RWPE1 (cell line): ENCODE measurements around the gene CLSTN2.

Experiments
- CTCF ChIA-PET: fragments of 350-600 bp; sonication (Branson Sonifier 250); formaldehyde crosslinking; extraction: SDS; loops from one replicate; lab custom pipeline; 2021; lab: Yijun Ruan, JAX
- POLR2A ChIA-PET: fragments of 400-600 bp; formaldehyde crosslinking; extraction: SDS; loops from one replicate; lab custom pipeline; 2020; ENCODE audit warnings: antibody characterized with exemption; ENCODE audit not compliant: low non-redundant PET; lab: Yijun Ruan, JAX
- DNase-seq: peaks from one replicate; pipeline ENCODE4 v3.0.0; 2012; ENCODE audit warnings: low spot score
- H3K27ac ChIP-seq: fragments of 450-650 bp; 2 replicates; pipeline ENCODE4 v1.5.1; 2017
- TF ChIP-seq, protein P1 (sequence below): fragments of 450-650 bp; conservative IDR thresholded peaks from 2 replicates; pipeline ENCODE4 v1.5.1; 2017; ENCODE audit warnings: low read depth, mild to moderate bottlenecking

Gene CLSTN2

DNA sequence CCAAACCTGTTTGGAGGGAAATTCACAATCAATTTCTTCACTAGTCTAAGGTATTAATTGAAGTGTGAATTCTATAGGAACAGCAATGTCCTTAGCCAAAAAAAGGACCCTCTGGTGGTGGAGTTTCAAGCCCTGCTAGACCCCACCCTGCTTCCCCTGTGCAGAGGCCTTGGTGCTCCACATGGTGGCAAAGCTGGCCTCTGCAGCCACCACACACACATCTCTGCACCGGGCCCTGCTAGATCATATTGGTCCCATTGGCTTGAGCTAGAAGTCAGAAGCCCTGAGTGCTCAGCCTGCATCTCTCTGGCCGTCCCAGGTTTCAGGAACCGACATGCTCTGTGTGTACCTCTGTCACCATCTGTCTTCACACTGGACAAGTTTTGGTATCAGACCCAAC, 522.0 kb downstream of the CLSTN2 start:
- POLR2A ChIA-PET: no interaction called here

DNA sequence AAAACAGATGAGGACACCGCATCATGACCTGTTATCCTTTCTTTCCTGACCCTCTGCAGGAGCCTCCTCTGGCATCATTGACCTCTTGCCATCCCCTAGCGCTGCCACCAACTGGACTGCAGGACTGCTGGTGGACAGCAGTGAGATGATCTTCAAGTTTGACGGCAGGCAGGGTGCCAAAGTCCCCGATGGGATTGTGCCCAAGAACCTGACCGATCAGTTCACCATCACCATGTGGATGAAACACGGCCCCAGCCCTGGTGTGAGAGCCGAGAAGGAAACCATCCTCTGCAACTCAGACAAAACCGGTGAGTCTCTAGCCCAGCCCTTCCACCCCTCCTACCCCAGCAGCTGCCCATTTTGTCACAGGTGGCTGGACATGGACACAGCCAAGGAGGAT, 524.5 kb downstream of the CLSTN2 start:
- no peak for DNase-seq
- TF ChIP-seq, protein P1, sequence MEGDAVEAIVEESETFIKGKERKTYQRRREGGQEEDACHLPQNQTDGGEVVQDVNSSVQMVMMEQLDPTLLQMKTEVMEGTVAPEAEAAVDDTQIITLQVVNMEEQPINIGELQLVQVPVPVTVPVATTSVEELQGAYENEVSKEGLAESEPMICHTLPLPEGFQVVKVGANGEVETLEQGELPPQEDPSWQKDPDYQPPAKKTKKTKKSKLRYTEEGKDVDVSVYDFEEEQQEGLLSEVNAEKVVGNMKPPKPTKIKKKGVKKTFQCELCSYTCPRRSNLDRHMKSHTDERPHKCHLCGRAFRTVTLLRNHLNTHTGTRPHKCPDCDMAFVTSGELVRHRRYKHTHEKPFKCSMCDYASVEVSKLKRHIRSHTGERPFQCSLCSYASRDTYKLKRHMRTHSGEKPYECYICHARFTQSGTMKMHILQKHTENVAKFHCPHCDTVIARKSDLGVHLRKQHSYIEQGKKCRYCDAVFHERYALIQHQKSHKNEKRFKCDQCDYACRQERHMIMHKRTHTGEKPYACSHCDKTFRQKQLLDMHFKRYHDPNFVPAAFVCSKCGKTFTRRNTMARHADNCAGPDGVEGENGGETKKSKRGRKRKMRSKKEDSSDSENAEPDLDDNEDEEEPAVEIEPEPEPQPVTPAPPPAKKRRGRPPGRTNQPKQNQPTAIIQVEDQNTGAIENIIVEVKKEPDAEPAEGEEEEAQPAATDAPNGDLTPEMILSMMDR: no peak
- H3K27ac ChIP-seq: no peak overlapping the region
- ChIA-PET POLR2A (no interaction called here), CTCF (no interaction called here)

More for the DNA sequence above, 522.0 kb downstream of the CLSTN2 start:
- TF ChIP-seq, protein P1: no peak
- DNase-seq: no peak
- CTCF ChIA-PET: no interaction called here
- H3K27ac ChIP-seq: no peak overlapping the region

- H3K27ac ChIP-seq: no peak overlapping the region
- TF ChIP-seq, protein P1: no peak
- CTCF ChIA-PET: no interaction called here
- DNase-seq: no peak
- POLR2A ChIA-PET: no interaction called here
Measured at GRCh38 chr3:140461250-140461649, 526.3 kb downstream of the CLSTN2 start.

GRCh38 chr3:140463355-140463754, 528.4 kb downstream of the CLSTN2 start:
- CTCF ChIA-PET: no interaction called here
- DNase-seq: no peak
- H3K27ac ChIP-seq: no peak overlapping the region
- POLR2A ChIA-PET: no interaction called here
- TF ChIP-seq, protein P1: no peak

- no peak for DNase-seq
- CTCF ChIA-PET: interaction anchor here (1.4 kb wide), 1 partner anchor 33 kb away, joined by 4 read pairs; no protein-coding TSS in a partner anchor
- H3K27ac ChIP-seq: no peak overlapping the region
- POLR2A ChIA-PET: no interaction called here
- TF ChIP-seq, protein P1: no peak
Measured at GRCh38 chr3:140465988-140466387, 531.0 kb downstream of the CLSTN2 start.

- TF ChIP-seq, protein P1: no peak
- no peak overlapping the region for H3K27ac ChIP-seq
- no peak for DNase-seq
- CTCF ChIA-PET: interaction anchor here (1.4 kb wide), 1 partner anchor 33 kb away, joined by 4 read pairs; no protein-coding TSS in a partner anchor
- POLR2A ChIA-PET: no interaction called here
Measured at GRCh38 chr3:140466535-140466934, 531.5 kb downstream of the CLSTN2 start.
